ENCODE results near the gene ZBTB34.

GRCh38 chr9:126932871-126933321, 72.5 kb downstream of the ZBTB34 start:
- TF ChIP-seq CTCF (IDR thresholded peaks at IDR 0.05) (no peak), POLR2A (IDR thresholded peaks at IDR 0.05) (no peak)
